GM12875 (cell line): Measurements from ENCODE around the gene TBC1D16.

ENCODE experiments used
- H3K4me3 ChIP-seq: one replicate; pipeline ENCODE4 v1.5.1; 2011; ENCODE audit warnings: low read depth, low read length, control low read depth
- TF ChIP-seq, protein P1 (sequence below): IDR thresholded peaks from 2 replicates; pipeline ENCODE4 v1.5.1; 2011; ENCODE audit warnings: low read depth, mild to moderate bottlenecking, control low read depth, inconsistent platforms, low read length, moderate library complexity, borderline replicate concordance; ENCODE audit not compliant: insufficient read depth

Gene TBC1D16

GRCh38 chr17:79942011-79942405 is 93.7 kb downstream of the TBC1D16 start:
- H3K4me3 ChIP-seq = no peak overlapping the region
- TF ChIP-seq, protein P1, sequence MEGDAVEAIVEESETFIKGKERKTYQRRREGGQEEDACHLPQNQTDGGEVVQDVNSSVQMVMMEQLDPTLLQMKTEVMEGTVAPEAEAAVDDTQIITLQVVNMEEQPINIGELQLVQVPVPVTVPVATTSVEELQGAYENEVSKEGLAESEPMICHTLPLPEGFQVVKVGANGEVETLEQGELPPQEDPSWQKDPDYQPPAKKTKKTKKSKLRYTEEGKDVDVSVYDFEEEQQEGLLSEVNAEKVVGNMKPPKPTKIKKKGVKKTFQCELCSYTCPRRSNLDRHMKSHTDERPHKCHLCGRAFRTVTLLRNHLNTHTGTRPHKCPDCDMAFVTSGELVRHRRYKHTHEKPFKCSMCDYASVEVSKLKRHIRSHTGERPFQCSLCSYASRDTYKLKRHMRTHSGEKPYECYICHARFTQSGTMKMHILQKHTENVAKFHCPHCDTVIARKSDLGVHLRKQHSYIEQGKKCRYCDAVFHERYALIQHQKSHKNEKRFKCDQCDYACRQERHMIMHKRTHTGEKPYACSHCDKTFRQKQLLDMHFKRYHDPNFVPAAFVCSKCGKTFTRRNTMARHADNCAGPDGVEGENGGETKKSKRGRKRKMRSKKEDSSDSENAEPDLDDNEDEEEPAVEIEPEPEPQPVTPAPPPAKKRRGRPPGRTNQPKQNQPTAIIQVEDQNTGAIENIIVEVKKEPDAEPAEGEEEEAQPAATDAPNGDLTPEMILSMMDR = no peak

DNA sequence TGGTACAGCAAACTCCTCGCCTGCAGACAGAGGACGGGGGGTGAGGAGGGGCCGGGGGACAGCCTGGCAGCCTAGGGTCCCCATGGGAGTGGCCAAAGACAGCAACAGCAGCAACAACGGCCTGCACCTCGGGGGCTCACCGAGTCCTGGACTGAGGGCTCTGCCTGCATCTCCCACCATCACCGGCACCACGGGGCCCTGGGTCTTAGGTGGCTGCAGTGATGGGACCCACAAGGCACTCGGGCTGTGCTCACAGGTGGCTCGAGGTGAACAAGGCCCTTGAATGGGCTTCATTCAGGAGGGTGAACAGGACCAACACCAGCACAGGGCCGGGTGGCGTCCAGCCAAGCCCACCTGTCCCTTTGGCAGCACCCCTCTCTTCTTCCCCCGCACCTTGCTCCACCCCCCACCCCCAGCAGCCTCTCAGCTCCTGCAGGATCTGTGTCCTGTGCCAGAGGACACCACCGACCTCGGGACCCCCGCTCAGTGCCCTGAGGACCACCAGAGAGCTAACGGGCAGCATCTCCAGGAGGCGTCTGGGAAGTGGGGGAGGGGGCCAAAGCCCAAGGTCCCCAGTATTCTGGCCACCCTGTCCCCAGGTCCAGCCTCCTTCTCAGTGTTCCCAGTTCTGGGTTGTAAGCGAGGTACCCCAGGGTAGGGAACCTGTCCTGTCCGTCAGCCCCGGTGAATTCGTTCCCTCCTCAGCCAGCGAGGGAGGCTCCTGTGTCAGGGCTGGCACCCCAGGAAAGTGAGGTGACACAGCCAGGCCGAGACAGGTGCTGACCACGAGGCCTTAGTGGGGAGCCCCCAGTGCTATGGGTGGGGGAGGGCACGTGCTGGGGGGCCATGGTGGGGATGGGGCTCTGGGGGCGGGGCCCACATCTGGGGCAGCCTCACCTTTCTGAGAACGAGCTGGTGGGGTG is 94.3 kb downstream of the TBC1D16 start:
- H3K4me3 ChIP-seq = no peak overlapping the region
- TF ChIP-seq, protein P1 = no peak

DNA sequence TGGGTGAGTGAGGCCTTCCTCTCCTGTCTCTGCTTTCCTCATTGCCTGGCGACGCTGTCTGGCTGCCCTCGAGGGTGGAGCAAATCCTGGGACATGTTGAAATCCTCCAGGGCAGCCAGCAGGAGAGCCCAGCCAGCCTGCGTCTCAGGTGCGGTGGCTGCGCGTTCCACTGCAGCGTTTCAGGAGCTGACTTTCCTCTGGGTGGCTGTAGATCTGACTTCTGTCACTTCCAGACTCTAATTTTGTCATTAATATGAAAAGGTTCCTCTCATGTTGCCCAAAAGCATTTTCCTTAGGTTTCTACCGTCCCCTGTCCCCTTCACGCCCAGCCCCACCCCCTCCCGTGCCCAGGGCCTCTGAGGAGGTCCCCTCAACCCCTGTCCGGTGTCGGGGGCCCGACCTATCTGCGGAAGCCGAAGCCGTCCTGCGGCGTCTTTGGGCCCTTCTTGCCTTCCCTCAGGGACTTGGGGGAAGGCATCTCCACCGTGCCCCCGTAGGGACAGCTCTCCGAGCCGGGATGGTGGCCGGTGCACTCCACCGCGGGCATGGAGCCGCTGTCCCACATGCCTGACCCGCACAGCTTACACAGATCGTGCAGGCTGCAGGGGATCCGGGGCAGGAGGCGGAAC is 95.1 kb downstream of the TBC1D16 start:
- TF ChIP-seq, protein P1 = no peak
- no peak overlapping the region for H3K4me3 ChIP-seq

- TF ChIP-seq, protein P1 = no peak
- no peak overlapping the region for H3K4me3 ChIP-seq
These were observed 95.8 kb downstream of the TBC1D16 start for GRCh38 chr17:79939755-79940458.

DNA sequence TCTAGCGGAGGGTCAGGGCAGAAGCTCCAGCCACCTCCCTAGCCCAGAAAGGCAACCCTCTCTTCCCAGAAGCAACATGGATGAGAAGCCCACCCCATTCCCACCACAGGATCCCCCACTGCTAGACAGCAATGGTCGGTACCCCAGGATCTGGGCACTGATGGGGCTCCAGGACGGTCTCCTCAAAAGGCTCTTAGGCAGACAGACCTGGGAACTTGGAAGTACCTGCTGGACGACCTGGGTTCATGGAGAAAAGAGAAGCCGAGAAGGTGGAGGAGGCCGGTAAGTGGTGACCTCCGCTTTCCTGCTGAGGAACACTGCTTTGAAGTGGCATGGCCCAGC is 96.6 kb downstream of the TBC1D16 start:
- TF ChIP-seq, protein P1 = no peak

GRCh38 chr17:79938336-79939093 is 97.2 kb downstream of the TBC1D16 start:
- no peak overlapping the region for H3K4me3 ChIP-seq
- TF ChIP-seq, protein P1 = no peak

More for the DNA sequence above, 96.6 kb downstream of the TBC1D16 start:
- H3K4me3 ChIP-seq = no peak overlapping the region
